Measurements from ENCODE around the gene CPT1A. TPM values are rescaled to one million over a fixed set of nuclear protein-coding genes. Genes with fewer than 3 reads are reported as not detected.
A peak's percentile ranks its signal among the peaks of the same experiment; 100 is the strongest.

The CPT1A gene
- total RNA-seq, 2 donors from 2014 or later = 33.3 to 55.2 TPM

- WGBS = 98% methylated on average over 2 of the region's 2 CpGs
- intact Hi-C loops (cut with DNase I) = no loop called here
- no peaks in the 10 kb centered on the region for H3K4me1 ChIP-seq (replicated peaks)
- H3K27me3 ChIP-seq (replicated peaks; ENCODE audit: insufficient read depth) = no peaks in the 10 kb centered on the region
- no peak for TF ChIP-seq CTCF (IDR thresholded peaks at IDR 0.05)
- TF ChIP-seq POLR2AphosphoS5 (IDR thresholded peaks at IDR 0.05) = no peak
- TF ChIP-seq POLR2A (IDR thresholded peaks at IDR 0.05) = no peak
- no peak for DNase-seq (ENCODE audit: low spot score)
- no peaks in the 10 kb centered on the region for H3K36me3 ChIP-seq
- no peaks in the 10 kb centered on the region for H3K9me3 ChIP-seq
- H3K4me3 ChIP-seq = no peak overlapping the region
- no peak overlapping the region for H3K27ac ChIP-seq
These were observed 39.6 kb upstream of the CPT1A start for GRCh38 chr11:68881320-68881719.

GRCh38 chr11:68880851-68881250 is 39.1 kb upstream of the CPT1A start:
- WGBS = 85% methylated on average over 5 of the region's 5 CpGs
- intact Hi-C loops (cut with DNase I) = no loop called here
- TF ChIP-seq CTCF (IDR thresholded peaks at IDR 0.05) (no peak), POLR2A (IDR thresholded peaks at IDR 0.05) (no peak)

GRCh38 chr11:68878022-68878421 is 36.3 kb upstream of the CPT1A start:
- Histone ChIP-seq H3K9me3 (no peaks in the 10 kb centered on the region), H3K27ac (no peak overlapping the region), H3K27me3 (replicated peaks; ENCODE audit: insufficient read depth) (no peaks in the 10 kb centered on the region), H3K36me3 (no peaks in the 10 kb centered on the region), H3K4me1 (replicated peaks) (peaks cover 7% of the 10 kb centered on the region), H3K4me3 (no peak overlapping the region)
- intact Hi-C loops (cut with DNase I) = no loop called here
- WGBS = 83% methylated on average over 7 of the region's 7 CpGs
- TF ChIP-seq POLR2A (IDR thresholded peaks at IDR 0.05) (no peak), CTCF (IDR thresholded peaks at IDR 0.05) (no peak), POLR2AphosphoS5 (IDR thresholded peaks at IDR 0.05) (no peak)
- no peak for DNase-seq (ENCODE audit: low spot score)

More at GRCh38 chr11:68880851-68881250, 39.1 kb upstream of the CPT1A start:
- H3K9me3 ChIP-seq = no peaks in the 10 kb centered on the region
- H3K27me3 ChIP-seq (replicated peaks; ENCODE audit: insufficient read depth) = no peaks in the 10 kb centered on the region
- DNase-seq (ENCODE audit: low spot score) = no peak
- H3K4me3 ChIP-seq = no peak overlapping the region
- H3K36me3 ChIP-seq = no peaks in the 10 kb centered on the region
- no peak overlapping the region for H3K27ac ChIP-seq
- H3K4me1 ChIP-seq (replicated peaks) = no peaks in the 10 kb centered on the region

GRCh38 chr11:68872216-68873003 is 30.7 kb upstream of the CPT1A start:
- 53% methylated on average over 12 of the region's 12 CpGs for WGBS
- H3K27me3 ChIP-seq (replicated peaks; ENCODE audit: insufficient read depth) = no peaks in the 10 kb centered on the region
- H3K36me3 ChIP-seq = no peaks in the 10 kb centered on the region
- TF ChIP-seq CTCF (IDR thresholded peaks at IDR 0.05) (no peak), POLR2AphosphoS5 (IDR thresholded peaks at IDR 0.05) (peak; percentile 46), POLR2A (IDR thresholded peaks at IDR 0.05) (no peak)
- H3K4me1 ChIP-seq (replicated peaks) = peaks cover 7% of the 10 kb centered on the region
- peak; percentile 20 for DNase-seq (ENCODE audit: low spot score)
- H3K9me3 ChIP-seq = no peaks in the 10 kb centered on the region
- no peak overlapping the region for H3K4me3 ChIP-seq
- intact Hi-C loops (cut with DNase I) = no loop called here
- H3K27ac ChIP-seq = peak overlapping the region; percentile 47 to 58

- Histone ChIP-seq H3K4me1 (replicated peaks) (peaks cover 7% of the 10 kb centered on the region), H3K4me3 (peak overlapping the region in 1 of 2 donors; percentile 14), H3K9me3 (no peaks in the 10 kb centered on the region), H3K36me3 (no peaks in the 10 kb centered on the region), H3K27ac (peak overlapping the region; percentile 47 to 58), H3K27me3 (replicated peaks; ENCODE audit: insufficient read depth) (no peaks in the 10 kb centered on the region)
- TF ChIP-seq POLR2AphosphoS5 (IDR thresholded peaks at IDR 0.05) (peak; percentile 4), POLR2A (IDR thresholded peaks at IDR 0.05) (no peak)
- WGBS = 41% methylated on average over 9 of the region's 9 CpGs
- intact Hi-C loops (cut with DNase I) = no loop called here
- peak; percentile 60 for DNase-seq (ENCODE audit: low spot score)
These were observed 28.8 kb upstream of the CPT1A start for GRCh38 chr11:68870470-68870869.

Measured in prostate gland (tissue), 2 donors.